HG02571 (cell line): ENCODE results near the gene TCEAL5.
"Not testable (repeated sequence)": the region's sequence is repeated elsewhere in the genome, so short reads cannot be mapped to it uniquely, and the experiment has no call there.

Source experiments
- ATAC-seq: cut with Tn5 transposase; IDR thresholded peaks from one replicate; pipeline ENCODE4 v1.9.1; 2021; ENCODE audit warnings: mild to moderate bottlenecking, moderate library complexity; ENCODE audit not compliant: unreplicated experiment

TCEAL5 gene

DNA sequence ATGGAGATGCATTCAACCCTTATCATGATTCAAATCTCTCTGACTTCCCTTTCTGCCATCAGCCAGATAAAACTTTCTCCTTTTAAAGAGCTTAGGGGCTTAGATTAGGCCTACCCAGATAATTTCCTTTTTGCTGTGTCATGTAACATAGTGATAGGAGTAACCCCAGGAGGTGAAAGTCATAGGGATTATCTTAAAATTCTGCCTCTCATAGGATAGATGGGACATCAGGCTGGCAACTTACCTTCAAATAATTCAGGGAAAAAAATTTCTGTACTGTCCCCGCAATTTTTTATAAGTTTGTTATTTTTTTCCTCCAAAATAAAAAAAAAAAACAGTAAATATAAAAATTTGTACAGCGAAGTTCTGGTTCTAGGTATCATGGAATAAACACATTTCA is 40.9 kb downstream of the TCEAL5 start:
- not testable (repeated sequence) for ATAC-seq

DNA sequence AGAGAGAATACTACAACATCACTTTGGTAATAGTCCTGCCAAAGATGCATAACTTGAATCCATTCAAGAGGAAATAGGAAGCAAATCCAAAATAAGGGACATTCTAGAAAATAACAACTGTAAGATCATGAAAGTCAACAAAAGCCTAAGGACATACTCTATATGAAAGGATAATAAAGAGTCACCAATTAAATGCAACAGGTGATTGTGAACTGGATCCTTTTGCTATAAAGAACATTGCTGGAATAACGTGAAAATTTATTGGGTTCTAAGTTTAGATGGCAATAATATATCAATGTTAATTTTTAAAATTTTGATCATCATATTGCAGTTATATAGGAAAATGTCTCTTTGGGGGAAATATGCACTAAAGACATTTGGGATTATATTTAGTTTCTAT is 41.7 kb downstream of the TCEAL5 start:
- ATAC-seq, result no peak

DNA sequence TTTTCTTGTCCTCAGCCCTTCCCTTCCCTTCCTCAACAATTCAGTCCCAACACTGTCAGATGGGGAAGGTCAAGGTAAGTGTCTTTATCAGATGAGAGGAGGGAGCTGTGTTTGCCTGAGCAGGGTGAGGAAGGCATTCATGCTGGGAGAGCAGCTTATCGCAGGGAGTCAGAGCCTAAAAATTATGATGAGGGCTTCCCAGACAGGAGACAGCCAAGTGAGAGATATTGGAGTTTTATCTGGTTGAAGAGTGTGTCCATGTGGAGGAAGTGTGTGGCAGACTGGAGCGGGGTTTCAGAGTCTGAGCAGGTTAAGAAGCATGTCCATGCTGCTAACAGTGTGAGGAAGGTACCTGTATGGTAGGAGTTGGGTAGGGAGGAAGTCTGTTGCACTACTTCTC is 43.3 kb downstream of the TCEAL5 start:
- ATAC-seq, result no peak

DNA sequence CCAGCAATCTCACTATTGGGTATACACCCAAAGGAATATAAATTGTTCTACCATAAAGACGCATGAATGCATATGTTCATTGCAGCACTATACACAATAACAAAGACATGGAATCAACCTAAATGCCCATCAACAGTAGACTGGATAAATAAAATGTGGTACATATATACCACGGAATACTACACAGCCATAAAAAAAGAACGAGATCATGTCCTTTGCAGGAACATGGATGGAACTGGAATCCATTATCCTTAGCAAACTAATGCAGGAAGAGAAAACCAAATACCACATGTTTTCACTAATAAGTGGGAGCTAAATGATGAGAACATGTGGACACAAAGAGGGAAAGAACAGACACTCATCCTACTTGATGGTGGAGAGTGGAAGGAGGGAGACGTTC is 50.6 kb downstream of the TCEAL5 start:
- not testable (repeated sequence) for ATAC-seq
